Stimulated activated naive CD4-positive, alpha-beta T cell treated with Interleukin-2 at 50 U/mL for 16 hours (primary cell): Measurements from ENCODE around the gene CPED1.
"Not testable (repeated sequence)": the region's sequence is repeated elsewhere in the genome, so short reads cannot be mapped to it uniquely, and the experiment has no call there.

Experiments
- DNase-seq: peaks from one replicate; lab custom pipeline; 2025; lab: John Stamatoyannopoulos, UW

The CPED1 gene

DNA sequence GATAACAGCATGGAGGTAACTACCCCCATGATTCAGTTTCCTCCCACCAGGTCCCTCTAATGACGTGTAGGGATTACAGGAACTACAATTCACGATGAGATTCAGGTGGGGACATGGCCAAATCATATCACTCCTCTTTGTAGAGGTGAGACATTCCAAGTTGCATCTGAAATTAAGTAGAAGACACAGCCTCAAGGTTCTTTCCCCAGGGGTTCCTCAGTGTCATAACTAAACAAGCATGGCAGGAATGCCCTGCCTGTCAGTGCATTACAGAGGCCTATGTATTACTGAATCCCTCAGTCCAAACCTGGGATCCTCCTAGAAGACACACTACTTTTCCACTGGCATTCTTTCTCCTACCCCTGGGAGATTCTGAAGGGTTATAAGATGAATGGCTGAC lies 297.7 kb downstream of the CPED1 start:
- DNase-seq = no peak

DNA sequence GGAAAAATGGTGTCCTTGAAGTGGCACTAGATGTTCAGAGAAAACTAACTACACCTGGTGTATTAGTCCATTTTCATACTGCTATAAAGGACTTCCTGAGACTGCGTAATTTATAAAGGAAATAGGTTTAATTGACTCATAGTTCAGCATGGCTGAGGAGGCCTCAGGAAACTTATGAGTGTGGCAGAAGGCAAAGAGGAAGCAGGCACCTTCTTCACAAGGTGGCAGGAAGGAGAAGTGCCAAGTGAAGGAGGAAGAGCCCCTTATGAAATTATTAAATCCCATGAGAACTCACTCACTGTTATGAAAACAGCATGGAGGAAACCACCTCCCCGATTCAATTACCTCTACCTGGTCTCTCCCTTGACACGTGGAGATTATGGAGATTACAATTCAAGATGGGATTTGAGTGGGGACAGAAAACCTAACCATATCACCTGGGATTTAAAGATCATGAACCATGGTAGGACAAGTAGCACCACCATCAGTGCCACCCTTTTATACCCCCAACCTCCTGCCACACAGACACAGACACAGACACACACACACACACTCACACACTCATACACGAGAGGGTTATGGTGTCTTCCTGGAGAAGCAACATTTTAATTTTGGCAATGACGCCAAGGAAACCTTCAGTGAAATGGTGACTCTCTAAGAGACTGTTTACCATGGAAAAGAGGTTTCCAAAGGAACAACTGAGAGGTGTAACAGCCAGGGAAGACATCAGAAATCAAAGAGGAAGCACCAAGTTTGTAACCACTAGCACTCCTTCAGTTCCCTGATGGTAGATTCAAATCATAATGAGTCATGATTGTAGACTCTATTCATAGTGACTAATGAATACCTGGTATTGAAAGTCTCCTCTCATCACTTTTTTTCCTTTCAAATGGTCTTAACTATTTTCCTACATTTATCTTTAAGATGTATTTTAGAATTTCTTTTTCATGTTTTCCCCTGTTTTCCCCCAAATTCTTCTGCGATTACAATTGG lies 298.5 kb downstream of the CPED1 start:
- no peak for DNase-seq

DNA sequence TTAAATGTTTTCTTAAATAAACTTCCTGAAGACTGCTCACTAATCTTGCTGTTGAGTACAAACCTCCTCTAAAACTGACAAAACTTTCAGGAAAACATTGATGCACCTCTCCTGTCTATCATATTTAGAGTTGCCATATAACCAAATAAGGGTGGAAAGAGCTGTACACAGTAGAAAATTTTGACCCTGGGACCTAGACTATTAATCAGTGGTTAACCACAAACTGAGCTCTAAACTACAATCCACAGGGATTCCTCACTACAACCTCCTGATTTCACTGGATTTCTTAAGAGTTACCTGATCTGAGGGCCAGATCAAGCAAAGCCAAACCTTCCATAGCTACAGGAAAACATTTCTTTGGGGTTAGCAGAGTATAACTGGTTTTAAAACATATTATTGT lies 300.4 kb downstream of the CPED1 start:
- no peak for DNase-seq

DNA sequence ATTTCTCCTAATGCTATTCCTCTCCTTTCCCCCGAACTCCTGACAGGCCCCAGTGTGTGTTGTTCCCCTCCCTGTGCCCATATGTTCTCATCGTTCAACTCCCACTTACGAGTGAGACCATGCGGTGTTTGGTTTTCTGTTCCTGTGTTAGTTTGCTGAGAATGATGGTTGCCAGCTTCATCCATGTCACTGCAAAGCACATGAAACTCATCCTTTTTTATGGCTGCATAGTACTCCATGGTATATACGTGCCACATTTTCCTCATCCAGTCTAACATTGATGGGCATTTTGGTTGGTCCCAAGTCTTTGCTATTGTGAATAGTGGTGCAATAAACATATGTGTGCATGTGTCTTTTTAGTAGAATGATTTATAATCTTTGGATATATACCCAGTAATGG lies 301.4 kb downstream of the CPED1 start:
- not testable (repeated sequence) for DNase-seq

DNA sequence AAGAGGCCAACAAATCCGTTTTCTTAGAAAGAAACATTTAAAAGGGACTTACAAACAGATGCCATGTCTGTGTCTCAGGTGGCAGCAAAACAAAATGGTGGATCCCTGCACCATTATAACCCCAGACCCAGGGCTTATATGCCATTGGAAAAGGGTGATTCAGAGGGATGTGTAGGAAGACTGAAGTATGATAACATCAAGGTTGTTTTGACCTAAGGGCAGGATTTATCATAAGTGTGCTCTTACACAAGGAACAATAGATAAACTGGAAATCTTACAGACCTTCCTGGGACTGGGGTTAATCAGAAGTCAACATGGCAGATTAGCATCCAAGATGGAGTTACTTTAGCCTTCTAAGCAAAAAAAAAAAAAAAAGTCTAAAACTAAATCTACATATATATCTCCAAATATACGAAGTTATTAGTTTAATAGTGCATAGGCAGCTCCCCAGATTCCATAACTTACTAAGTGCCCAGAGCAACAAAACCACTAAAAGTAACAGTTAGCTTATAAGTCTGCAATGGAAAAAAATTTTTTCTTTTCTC lies 306.0 kb downstream of the CPED1 start:
- DNase-seq = no peak

DNA sequence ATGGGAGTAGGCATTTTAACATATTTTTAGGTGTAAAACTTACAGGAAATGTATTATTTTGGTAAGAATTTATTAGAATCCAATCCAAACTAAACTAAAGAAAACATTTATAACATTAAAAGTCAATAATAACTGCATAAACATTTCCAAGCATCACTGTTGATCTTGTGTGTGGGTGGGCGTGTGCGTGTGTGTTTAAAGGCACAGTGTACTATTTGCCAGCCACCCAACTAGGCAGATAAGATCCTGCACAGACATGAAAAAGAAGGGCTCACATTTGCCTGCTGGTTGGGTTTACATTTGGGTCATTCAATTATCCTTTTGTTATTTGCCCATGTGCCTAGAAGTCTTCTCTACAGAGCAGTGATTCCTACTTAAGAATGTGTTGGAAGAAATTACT lies 309.3 kb downstream of the CPED1 start:
- DNase-seq = no peak

DNA sequence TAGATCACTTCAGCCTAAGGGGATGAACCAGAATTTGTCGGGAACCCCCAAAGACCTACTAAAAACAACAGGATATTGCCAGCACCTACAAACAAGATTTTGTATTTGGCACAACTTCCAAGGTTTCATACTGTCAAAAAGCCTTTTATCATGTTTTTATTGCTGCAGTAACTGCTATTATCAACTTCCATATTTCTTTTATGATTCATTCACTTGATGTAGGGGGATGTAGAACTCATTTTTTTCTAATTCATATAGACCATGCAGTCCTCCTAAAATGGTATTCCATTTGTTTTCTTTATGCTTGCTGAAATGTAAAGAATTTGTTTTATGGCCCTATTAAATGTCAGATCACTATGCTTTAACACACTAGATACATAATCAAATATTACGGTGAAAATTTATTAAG lies 310.3 kb downstream of the CPED1 start:
- DNase-seq = no peak

DNA sequence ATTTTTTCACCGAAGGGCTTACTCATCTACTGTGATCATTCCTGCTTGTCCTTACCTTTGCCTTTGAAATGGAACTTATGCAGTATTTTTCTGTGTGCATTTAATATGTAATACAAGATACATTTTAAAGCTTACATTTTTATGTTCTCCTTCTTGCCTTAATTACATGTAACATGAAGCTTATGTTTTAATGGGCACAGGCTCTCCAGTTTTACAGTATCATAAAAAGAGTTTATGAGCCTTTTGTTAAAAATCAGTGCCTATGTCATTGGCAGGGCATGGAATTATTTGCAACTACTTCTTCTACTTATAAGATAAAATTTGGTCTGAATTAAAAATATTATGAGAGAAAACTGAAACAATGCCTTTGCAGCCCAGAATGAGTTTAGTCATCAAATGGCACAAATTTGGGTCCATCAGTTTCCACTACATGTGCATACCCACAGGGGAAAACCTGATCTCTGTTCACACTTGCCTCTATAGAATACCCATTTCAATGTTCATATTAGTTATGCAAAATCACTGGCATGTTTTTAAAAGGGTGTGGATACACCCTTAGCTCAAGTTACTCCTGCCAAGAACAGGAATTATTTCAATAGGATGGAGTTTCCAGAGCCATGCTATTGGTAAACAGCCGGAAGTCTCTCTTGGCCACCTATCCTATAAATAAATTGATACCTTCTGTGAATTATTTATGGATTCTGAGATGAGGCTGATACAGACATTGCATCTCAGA lies 312.3 kb downstream of the CPED1 start:
- no peak for DNase-seq

DNA sequence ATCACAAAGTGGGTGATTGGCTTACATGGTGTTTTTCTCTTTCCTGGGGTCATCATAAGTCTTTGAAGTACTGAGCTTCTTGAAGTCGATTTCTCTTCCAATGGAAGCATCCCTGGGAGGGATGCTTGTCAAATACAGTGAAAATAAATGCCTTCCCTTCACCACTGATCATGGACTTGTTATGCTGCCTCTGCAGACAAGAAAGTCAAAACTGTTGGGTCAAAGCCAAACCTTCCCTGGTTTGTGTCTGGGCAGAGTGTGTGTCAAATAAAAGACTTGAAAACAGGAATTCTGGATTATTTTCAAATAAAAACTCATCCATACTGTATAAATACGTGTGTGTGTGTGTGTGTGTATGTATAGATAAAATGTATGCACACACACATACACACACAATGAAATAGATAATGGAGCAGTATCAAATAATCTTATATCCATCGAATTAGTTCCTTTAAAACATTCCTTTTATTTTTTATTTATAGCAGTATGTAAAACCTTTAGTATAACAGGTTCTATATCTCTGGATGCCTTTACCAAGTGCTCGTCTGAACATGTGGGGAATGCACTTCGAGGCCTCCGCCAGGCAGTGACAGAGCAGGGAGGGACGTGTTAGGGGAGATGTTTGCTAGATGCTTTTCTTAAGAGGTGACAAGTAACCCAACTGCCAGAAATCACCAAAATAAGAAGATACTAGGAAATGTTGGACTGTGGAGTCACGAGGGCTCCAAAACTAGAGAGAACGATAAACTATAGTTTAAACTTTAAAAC lies 313.1 kb downstream of the CPED1 start:
- no peak for DNase-seq

DNA sequence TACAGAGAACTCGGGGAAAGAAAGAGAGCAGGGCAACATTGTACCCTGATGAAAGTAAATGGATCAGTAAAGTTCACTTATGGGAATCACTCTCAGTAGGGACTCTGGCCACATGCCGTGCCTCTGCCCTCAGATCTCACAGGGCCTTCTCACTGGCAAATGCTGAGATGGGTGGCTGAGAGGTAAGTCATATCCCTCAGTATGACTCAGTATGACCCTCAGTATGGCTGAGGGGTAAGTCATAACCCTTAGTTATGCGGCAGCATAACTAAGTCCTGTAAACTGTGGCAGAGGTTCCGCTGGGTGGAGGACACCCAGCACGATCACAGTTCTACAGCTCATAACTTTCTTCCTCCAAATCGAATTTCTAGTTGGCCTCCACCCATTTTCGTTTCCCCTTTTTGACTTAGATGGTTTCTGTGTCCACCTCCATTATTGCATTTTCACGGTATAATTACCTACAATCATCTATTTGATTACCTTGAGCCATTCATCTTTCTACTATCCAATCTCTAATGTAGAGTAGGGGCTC lies 313.8 kb downstream of the CPED1 start:
- DNase-seq = no peak

DNA sequence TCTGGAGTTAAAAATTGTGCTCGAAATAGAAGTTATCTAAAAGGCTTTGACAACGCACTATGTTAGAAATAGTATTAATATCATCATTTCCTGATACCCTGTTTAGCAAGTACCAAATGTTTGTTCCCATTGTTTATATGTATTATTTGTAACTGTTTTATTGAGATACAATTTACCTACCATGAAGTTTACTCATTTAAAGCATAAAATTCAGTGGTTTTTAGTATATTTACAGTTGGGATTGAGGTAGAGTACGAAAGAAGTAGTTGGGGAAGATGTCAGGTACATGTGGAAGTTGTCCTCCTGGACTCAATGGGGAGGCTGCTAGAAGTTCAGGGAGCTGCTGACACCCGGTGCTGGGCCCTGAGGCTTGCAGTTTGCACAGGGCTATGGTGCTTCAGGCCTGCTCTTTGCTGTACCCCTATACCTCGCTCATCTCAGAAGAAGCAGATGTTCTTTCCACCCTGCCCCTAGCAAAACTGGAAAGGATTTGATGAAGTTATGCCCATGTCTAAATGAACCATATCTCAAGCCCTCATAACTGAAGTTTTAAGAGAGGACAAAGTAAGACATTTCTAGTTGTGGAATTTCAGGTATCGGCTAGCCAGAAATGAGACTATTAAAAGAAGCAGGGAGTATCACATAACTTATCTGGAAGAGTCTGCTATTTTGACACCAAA lies 315.1 kb downstream of the CPED1 start:
- no peak for DNase-seq

DNA sequence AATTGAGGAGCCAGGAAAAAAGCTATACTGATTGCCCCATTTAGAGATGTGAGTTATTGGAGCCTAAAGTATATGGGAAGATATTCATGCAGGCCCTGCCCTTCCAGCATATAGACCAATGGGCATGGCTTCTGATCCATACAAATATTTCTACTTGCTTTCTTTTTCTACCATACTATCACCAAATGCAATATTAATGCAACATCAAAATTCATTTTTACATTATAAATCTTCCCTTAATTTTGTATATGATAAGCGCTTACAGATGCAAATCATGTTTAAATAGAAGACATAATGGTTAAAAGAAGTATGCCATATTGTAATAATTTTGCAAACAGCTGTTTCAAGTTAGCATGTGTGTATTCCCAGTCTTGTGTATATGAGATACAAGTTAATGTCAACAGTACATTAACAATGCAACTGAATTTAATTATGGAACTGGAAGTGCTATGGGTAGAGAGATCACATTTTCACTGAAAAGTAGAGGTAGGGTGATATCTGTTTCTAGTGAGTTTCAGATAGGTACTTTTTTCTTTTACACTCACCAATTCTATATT lies 315.7 kb downstream of the CPED1 start:
- DNase-seq = no peak

DNA sequence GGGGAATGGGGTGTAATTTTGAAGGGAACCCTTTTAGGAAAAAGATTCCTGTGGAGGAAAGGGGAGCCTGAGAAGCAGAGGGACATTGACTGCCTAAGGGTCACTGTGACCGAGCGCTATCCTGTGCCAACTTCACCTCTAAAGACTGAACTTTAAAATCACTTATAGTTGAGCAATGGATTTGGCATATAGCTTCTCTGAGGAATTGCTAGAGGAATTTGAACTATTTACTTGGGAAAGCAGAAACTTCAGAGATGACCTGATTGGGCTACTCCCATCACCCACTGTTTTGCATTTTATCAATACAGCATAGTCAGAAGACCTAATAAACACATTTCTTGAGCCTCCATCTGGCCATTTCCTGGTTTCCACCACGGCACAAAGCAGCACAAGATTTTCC lies 316.6 kb downstream of the CPED1 start:
- no peak for DNase-seq

DNA sequence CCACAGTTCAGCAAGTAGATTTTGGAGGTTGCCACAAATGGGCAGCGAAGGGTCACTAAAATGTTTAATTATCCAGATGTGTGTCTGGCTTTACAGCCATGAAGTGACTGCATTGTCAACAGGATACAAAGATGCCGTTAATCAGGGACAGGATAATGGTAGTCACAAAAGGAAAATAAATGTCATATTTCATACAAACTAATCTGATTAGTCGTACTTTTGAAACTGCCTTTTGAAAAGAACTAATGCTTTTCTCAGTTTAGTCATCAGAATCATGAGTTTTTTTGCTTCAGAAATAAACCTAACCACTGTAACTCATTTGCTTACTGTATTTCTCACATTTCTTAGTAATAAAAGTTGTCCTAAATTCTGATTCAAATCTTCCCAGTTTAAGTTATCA lies 318.1 kb downstream of the CPED1 start:
- no peak for DNase-seq

DNA sequence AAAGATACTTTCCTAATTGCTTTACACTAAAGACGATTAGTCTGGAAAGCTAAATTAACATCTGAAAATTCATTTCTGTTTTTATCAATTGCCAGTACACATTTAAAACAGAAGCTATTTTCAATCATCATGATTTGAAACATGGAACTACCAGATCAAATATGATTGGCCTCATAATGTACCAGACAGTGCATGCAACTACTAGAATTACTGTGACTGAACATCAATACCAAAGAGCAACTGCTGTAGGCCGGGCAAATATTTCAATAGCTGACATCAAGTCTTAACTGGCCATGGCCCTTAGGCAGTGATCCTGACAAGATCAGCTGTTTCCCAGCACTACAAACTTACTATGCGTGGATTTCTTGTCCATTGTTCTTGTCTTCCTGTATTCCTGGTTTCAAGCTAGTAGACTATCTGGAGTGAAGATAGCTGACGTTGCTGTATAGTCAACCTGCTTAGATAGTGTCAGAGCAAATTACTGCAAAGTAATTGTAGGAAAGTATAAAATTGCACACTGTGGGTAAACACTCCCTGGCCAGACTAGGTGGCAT lies 318.6 kb downstream of the CPED1 start:
- no peak for DNase-seq

DNA sequence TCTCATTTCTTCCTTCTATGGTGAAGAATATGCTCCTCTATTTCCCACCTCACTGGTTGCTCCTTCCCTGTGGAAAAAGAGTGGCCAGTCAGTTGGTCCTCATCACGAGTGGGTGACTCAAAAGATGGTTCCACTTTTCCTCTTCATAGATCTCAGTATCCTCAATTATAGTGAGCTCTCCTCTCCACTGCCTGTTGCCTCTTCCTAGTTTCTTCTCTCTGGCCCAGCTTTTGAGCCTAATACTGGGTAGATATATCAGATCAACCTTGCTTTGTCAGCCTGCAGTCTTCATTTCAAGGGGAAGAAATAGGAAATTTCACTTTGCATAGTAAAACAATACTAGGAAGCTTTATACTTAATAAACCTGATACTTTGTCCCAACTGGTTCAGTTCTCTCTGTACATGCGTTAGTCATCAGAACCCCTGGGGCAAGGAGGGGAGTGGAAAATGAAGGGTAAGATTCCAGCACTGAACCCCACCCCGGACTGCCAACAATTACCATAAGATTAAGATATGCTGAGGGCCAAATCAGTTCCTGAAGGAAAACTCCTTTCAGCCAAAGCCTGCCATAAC lies 324.8 kb downstream of the CPED1 start:
- no peak for DNase-seq

DNA sequence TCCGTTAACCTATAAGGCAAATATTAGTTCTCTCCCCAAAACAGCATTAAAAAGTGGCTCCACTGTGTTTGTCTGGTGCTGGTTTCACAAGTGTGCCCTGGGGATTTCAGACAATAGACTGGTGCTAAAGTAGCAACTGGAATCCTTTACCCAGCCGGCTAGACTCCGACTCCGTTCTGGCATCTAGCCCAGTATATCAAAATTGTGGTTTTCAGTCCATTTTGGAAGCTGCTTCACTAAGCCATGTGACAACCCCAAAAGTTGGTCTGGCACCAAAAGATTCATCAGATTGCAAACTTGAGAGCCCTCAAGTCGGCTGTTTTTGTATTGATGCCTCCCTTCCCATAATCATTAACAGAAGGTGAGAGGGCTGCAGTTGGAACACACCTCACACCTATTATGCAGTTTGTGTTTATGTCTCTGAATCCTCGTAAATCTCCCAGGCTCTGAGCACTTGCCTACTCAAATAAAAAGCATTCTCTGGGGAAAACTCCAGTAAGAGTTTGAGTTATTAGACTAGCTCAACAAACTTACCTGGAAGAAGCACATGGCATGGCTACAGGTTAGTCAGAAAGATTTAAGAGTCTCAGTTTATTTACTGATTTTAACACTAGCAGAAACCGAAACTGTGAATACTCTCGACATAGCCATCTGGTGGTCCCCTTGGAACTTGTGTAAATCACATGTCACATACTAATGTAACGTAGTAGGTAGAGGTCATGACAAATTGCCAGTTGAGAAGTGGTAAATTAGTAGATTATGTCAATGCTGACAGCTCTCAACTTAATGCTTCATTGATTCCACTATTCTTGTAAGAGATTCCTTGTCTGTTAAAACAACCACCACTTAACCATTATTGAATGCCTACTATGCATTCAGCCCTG lies 325.5 kb downstream of the CPED1 start:
- no peak for DNase-seq

DNA sequence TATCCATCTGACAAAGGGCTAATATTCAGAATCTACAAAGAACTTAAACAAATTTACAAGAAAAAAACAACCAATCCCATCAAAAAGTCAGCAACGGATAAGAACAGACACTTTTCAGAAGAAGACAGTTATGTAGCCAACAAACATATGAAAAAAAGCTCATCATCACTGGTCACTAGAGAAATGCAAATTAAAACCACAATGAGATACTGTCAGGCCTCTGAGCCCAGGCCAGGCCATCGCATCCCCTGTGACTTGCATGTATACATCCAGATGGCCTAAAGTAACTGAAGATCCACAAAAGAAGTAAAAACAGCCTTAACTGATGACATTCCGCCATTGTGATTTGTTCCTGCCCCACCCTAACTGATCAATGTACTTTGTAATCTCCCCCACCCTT lies 326.7 kb downstream of the CPED1 start:
- DNase-seq = not testable (repeated sequence)

DNA sequence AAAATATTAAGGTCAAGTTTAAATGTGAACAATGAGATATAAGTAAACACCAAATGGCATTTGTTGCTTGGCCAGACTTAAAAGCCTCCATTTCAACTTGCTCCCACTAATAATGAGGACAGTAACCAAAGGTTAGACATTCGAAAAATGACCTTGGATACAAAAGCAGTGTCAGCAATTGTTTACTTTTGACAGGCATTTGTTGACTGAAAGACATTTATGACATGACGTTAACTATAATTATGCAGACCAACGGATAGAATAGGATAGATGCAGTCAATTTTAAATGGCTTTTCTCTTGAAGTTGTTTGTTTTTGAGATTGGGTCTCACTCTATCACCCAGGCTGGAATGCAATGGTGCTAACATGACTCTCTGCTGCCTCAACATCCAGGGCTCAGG lies 333.9 kb downstream of the CPED1 start:
- no peak for DNase-seq
